GM12878 (cell line): Measurements from ENCODE around the gene NUDT1. TPM values are rescaled to one million over a fixed set of nuclear protein-coding genes. Genes with fewer than 3 reads are reported as not detected.

ENCODE experiments used
- ATAC-seq: fragments of 200-7000 bp; cut with Tn5 transposase; 3 replicates; pipeline ENCODE4 v1.9.1; 2020; ENCODE audit warnings: mild to moderate bottlenecking, moderate library complexity
- BruUV-seq: library from RNA; stranded (reverse); fragments of 400-500 nt; replicated peaks from 2 replicates; lab custom pipeline; 2021; lab: Mats Ljungman, UMichigan
- CTCF ChIA-PET: fragments of 300-600 bp; sonication (Branson Sonifier 250); formaldehyde crosslinking; extraction: SDS; loops from one replicate; lab custom pipeline; 2021; ENCODE audit warnings: inconsistent platforms; lab: Yijun Ruan, JAX
- POLR2A ChIA-PET: fragments of 350-600 bp; formaldehyde crosslinking; extraction: SDS; loops from one replicate; lab custom pipeline; 2021; ENCODE audit warnings: inconsistent platforms; lab: Charles Lee
- RAD21 ChIA-PET: fragments of 300-600 bp; sonication (Branson Sonifier 250); formaldehyde crosslinking; loops from one replicate; lab custom pipeline; 2023; ENCODE audit warnings: antibody characterized with exemption; ENCODE audit not compliant: unreplicated experiment; lab: Charles Lee
- SMC1A ChIA-PET: fragments of 300-600 bp; sonication (Branson Sonifier 250); formaldehyde crosslinking; loops from one replicate; lab custom pipeline; 2023; ENCODE audit not compliant: unreplicated experiment, uncharacterized antibody; lab: Charles Lee
- DNase-seq: peaks from one replicate; pipeline ENCODE4 v3.0.0-alpha.2; 2011; ENCODE audit warnings: low read depth, low spot score
- FAIRE-seq: peaks from 3 replicates; lab custom pipeline; 2011; peaks lifted over from hg19 to GRCh38; lab: Jason Lieb, UNC
- H2AFZ ChIP-seq: 2 replicates; pipeline ENCODE4 v1.6.0; 2011; ENCODE audit warnings: low read depth, low read length, control low read depth; ENCODE audit not compliant: control insufficient read depth
- H3K27ac ChIP-seq: 2 replicates; pipeline ENCODE4 v1.5.1; 2011; ENCODE audit warnings: control low read depth; ENCODE audit not compliant: control insufficient read depth, insufficient read depth
- H3K27me3 ChIP-seq, 2 experiments: replicated peaks in 1 of 2; 2 replicates each; pipeline versions ENCODE4 v1.6.0 to v1.6.1; 2011; ENCODE audit warnings: low read length in 1 of 2; ENCODE audit not compliant: control insufficient read depth in 2 of 2, insufficient read depth in 2 of 2
- H3K36me3 ChIP-seq, 2 experiments: 2 replicates each; pipeline ENCODE4 v1.5.1; 2011; ENCODE audit warnings: low read length in 1 of 2; ENCODE audit not compliant: control insufficient read depth in 2 of 2, insufficient read depth in 2 of 2
- H3K4me1 ChIP-seq: 2 replicates; pipeline ENCODE4 v1.6.1; 2011; ENCODE audit warnings: mild to moderate bottlenecking, low read length, moderate library complexity, mixed read lengths; ENCODE audit not compliant: control insufficient read depth, insufficient read depth
- H3K4me2 ChIP-seq: 2 replicates; pipeline ENCODE4 v1.6.0; 2011; ENCODE audit warnings: control low read depth; ENCODE audit not compliant: control insufficient read depth, insufficient read depth
- H3K4me3 ChIP-seq: fragments of 200-600 bp; sonication (generic); 2 replicates; pipeline ENCODE4 v1.5.1; 2016
- H3K79me2 ChIP-seq: 2 replicates; pipeline ENCODE4 v1.6.0; 2011; ENCODE audit warnings: low read length; ENCODE audit not compliant: control insufficient read depth, insufficient read depth
- H3K9ac ChIP-seq: 2 replicates; pipeline ENCODE4 v1.8.0; 2011; ENCODE audit warnings: low read length, control low read depth, mixed read lengths; ENCODE audit not compliant: control insufficient read depth, insufficient read depth
- H3K9me3 ChIP-seq: replicated peaks from 3 replicates; pipeline ENCODE4 v1.5.1; 2011; ENCODE audit warnings: mild to moderate bottlenecking, low read length; ENCODE audit not compliant: control insufficient read depth, insufficient read depth
- H4K20me1 ChIP-seq: 2 replicates; pipeline ENCODE4 v1.6.0; 2011; ENCODE audit not compliant: control insufficient read depth, insufficient read depth
- CREM ChIP-seq: IDR thresholded peaks from 2 replicates; pipeline ENCODE4 v1.6.1; 2014; ENCODE audit warnings: antibody characterized with exemption, low read depth
- EED ChIP-seq: sonication (generic); IDR thresholded peaks from 2 replicates; pipeline ENCODE4 v1.6.1; 2016; ENCODE audit warnings: antibody characterized with exemption, low read depth
- EGR1 ChIP-seq, 2 experiments: IDR thresholded peaks; 1 replicate in 1 of 2; 2 replicates in 1 of 2; pipeline ENCODE4 v1.6.1; 2011 to 2012; ENCODE audit warnings: low read depth in 2 of 2, low read length in 2 of 2, borderline replicate concordance in 1 of 2, mild to moderate bottlenecking in 1 of 2, moderate library complexity in 1 of 2
- EP300 ChIP-seq, 2 experiments: fragments of 150-350 bp in 1 of 2; IDR thresholded peaks; 2 replicates each; pipeline ENCODE4 v1.6.1; 2011 to 2012; ENCODE audit warnings: low read depth in 2 of 2, low read length in 2 of 2, borderline replicate concordance in 1 of 2, improper control_type of control experiment in 1 of 2, inconsistent platforms in 1 of 2; ENCODE audit not compliant: control insufficient read depth in 1 of 2
- KLF5 ChIP-seq: fragments of 450-650 bp; IDR thresholded peaks from 2 replicates; pipeline ENCODE4 v1.6.1; 2014; ENCODE audit warnings: mild to moderate bottlenecking; ENCODE audit not compliant: partially characterized antibody
- MEF2A ChIP-seq: IDR thresholded peaks from 2 replicates; pipeline ENCODE4 v1.6.1; 2011; ENCODE audit warnings: low read depth, mild to moderate bottlenecking, low read length, moderate library complexity; ENCODE audit not compliant: insufficient read depth
- MTA3 ChIP-seq: IDR thresholded peaks from 2 replicates; pipeline ENCODE4 v1.6.1; 2012; ENCODE audit warnings: low read length, inconsistent platforms, borderline replicate concordance
- PAX5 ChIP-seq: IDR thresholded peaks from 2 replicates; pipeline ENCODE4 v1.6.1; 2011; ENCODE audit warnings: low read depth, low read length, borderline replicate concordance
- RFX5 ChIP-seq: IDR thresholded peaks from 2 replicates; pipeline ENCODE4 v1.6.1; 2011; ENCODE audit warnings: low read depth, low read length, improper control_type of control experiment
- SREBF1 ChIP-seq: IDR thresholded peaks from 2 replicates; pipeline ENCODE4 v1.6.1; 2012; ENCODE audit warnings: mild to moderate bottlenecking, low read length
- WGBS: methylation state at CpG from one replicate; pipeline ENCODE4 v1.1.6; 2016; ENCODE audit warnings: low lambda C conversion rate; ENCODE audit not compliant: insufficient replicate concordance, insufficient coverage; ENCODE audit errors: missing lambda C conversion rate; 5-methylcytosine and 5-hydroxymethylcytosine counted together
- in situ Hi-C: fragments of 300-500 bp; cut with MboI; formaldehyde crosslinking; loops from 9 replicates; pipeline ENCODE4 v1.14.3; 2018; ENCODE audit warnings: mixed read lengths
- intact Hi-C: fragments of 100-400 bp; cut with micrococcal nuclease; formaldehyde crosslinking; loops from one replicate; pipeline ENCODE4 v1.14.2; 2022; ENCODE audit not compliant: unreplicated experiment
- polyA plus RNA-seq, 11 experiments: library from polyadenylated mRNA; depleted of rRNA in 4 of 11; unstranded in 6 of 11; stranded (reverse) in 5 of 11; fragments of >200 nt; fragmentation: Nextera tagmentation in 4 of 11; fragmentation: Illumina TruSeq in 1 of 11; extraction: Ambion mirVana in 4 of 11; extraction: Trizol in 1 of 11; gene quantifications; 1 replicate in 1 of 11; 2 replicates in 10 of 11; pipeline versions ENCODE4 v1.2.1 to v1.2.3, GENCODE V29; 2011 to 2016; ENCODE audit warnings: inconsistent platforms in 2 of 11, missing spikeins in 2 of 11, low read depth in 1 of 11
- total RNA-seq, 4 experiments: library from RNA; depleted of rRNA in 3 of 4; stranded (reverse); fragments of >200 nt in 3 of 4; fragmentation: Illumina TruSeq in 1 of 4; extraction: Trizol in 1 of 4; gene quantifications; 2 replicates each; pipeline versions ENCODE4 v1.2.1 to v1.2.3, GENCODE V29; 2013 to 2021
- TF ChIP-seq, protein P1 (sequence below), 3 experiments: IDR thresholded peaks in 2 of 3; conservative IDR thresholded peaks in 1 of 3; 2 replicates each; pipeline ENCODE4 v1.5.1; 2011; ENCODE audit warnings: low read depth in 3 of 3, low read length in 3 of 3, mild to moderate bottlenecking in 3 of 3, control low read depth in 2 of 3, moderate library complexity in 2 of 3, inconsistent platforms in 1 of 3, mixed read lengths in 1 of 3; ENCODE audit not compliant: control insufficient read depth in 2 of 3, insufficient read depth in 1 of 3; ENCODE audit errors: extremely low read depth in 1 of 3
- TF ChIP-seq, protein P2 (sequence below): IDR thresholded peaks from 2 replicates; pipeline ENCODE4 v1.6.1; 2011; ENCODE audit warnings: mild to moderate bottlenecking, low read depth, low read length, moderate library complexity; ENCODE audit not compliant: insufficient replicate concordance
- TF ChIP-seq, protein P3 (sequence below): fragments of 450-650 bp; IDR thresholded peaks from 2 replicates; pipeline ENCODE4 v1.6.1; 2017; ENCODE audit warnings: low read depth, mild to moderate bottlenecking, moderate library complexity
- TF ChIP-seq, protein P4 (sequence below): IDR thresholded peaks from 2 replicates; pipeline ENCODE4 v1.6.1; 2012; ENCODE audit warnings: low read depth, low read length, improper control_type of control experiment

The NUDT1 gene
- total and polyA plus RNA-seq, 10 of the 15 experiments (the other 5 are each of a cell fraction or from before 2014, with no cell fraction given) = 7.7 to 122 (median 59.2) TPM

DNA sequence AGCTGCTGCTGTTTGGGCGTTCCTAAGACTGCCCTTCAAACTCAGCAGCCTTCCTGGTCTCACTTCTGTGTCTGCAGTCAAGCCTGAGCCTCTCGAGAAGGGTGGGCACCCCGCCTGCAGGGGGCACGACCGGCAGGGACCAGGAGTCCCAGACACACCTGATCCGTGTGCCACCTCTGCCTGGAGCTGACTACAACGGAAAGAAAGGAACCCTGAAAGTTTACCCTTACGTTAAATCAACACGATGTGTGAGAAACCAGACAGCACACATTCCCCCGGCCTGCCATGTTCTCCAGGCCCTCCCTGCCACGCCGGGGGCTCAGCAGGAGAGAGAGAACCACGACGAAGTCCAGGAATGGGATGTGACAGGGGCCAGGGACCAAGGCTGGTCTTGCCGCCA is 14.3 kb upstream of the NUDT1 start:
- intact Hi-C loops (no loop called here), in situ Hi-C loops (no loop called here)
- H4K20me1 ChIP-seq = peaks cover 2% of the 10 kb centered on the region; the same call in 1 of the 2 replicates
- H3K79me2 ChIP-seq = peaks cover 29% of the 10 kb centered on the region
- BruUV-seq = no TSS peak
- ATAC-seq = no peak
- H3K4me1 ChIP-seq = no peaks in the 10 kb centered on the region
- no peaks in the 10 kb centered on the region for H3K9me3 ChIP-seq
- 95% methylated on average over 15 of the region's 15 CpGs for WGBS
- H3K4me2 ChIP-seq = no peak overlapping the region
- no peak for DNase-seq
- ChIA-PET RAD21 (no interaction called here), CTCF (no interaction called here), POLR2A (interaction anchor here (1.0 kb wide), 1 partner anchor 10 kb away, joined by 3 read pairs; no protein-coding TSS in a partner anchor), SMC1A (no interaction called here)
- TF ChIP-seq PAX5 = no peak
- no peak for TF ChIP-seq KLF5
- no peak for TF ChIP-seq SREBF1
- TF ChIP-seq, protein P1, sequence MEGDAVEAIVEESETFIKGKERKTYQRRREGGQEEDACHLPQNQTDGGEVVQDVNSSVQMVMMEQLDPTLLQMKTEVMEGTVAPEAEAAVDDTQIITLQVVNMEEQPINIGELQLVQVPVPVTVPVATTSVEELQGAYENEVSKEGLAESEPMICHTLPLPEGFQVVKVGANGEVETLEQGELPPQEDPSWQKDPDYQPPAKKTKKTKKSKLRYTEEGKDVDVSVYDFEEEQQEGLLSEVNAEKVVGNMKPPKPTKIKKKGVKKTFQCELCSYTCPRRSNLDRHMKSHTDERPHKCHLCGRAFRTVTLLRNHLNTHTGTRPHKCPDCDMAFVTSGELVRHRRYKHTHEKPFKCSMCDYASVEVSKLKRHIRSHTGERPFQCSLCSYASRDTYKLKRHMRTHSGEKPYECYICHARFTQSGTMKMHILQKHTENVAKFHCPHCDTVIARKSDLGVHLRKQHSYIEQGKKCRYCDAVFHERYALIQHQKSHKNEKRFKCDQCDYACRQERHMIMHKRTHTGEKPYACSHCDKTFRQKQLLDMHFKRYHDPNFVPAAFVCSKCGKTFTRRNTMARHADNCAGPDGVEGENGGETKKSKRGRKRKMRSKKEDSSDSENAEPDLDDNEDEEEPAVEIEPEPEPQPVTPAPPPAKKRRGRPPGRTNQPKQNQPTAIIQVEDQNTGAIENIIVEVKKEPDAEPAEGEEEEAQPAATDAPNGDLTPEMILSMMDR (IDR thresholded peaks at IDR 0.05 in 2 of 3, conservative IDR thresholded peaks at IDR 0.05 in 1 of 3; ENCODE audit: control insufficient read depth in 2 of 3, extremely low read depth in 1 of 3, insufficient read depth in 1 of 3, low read depth in 3 of 3, low read length in 3 of 3) = no peak
- TF ChIP-seq EP300 (IDR thresholded peaks at IDR 0.05; ENCODE audit: borderline replicate concordance in 1 of 2, control insufficient read depth in 1 of 2, low read depth in 2 of 2, low read length in 2 of 2) = no peak
- TF ChIP-seq EED = no peak
- TF ChIP-seq CREM = no peak
- TF ChIP-seq, protein P2, sequence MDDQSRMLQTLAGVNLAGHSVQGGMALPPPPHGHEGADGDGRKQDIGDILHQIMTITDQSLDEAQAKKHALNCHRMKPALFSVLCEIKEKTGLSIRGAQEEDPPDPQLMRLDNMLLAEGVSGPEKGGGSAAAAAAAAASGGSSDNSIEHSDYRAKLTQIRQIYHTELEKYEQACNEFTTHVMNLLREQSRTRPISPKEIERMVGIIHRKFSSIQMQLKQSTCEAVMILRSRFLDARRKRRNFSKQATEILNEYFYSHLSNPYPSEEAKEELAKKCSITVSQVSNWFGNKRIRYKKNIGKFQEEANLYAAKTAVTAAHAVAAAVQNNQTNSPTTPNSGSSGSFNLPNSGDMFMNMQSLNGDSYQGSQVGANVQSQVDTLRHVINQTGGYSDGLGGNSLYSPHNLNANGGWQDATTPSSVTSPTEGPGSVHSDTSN = no peak
- no peak for TF ChIP-seq MTA3
- TF ChIP-seq, protein P3, sequence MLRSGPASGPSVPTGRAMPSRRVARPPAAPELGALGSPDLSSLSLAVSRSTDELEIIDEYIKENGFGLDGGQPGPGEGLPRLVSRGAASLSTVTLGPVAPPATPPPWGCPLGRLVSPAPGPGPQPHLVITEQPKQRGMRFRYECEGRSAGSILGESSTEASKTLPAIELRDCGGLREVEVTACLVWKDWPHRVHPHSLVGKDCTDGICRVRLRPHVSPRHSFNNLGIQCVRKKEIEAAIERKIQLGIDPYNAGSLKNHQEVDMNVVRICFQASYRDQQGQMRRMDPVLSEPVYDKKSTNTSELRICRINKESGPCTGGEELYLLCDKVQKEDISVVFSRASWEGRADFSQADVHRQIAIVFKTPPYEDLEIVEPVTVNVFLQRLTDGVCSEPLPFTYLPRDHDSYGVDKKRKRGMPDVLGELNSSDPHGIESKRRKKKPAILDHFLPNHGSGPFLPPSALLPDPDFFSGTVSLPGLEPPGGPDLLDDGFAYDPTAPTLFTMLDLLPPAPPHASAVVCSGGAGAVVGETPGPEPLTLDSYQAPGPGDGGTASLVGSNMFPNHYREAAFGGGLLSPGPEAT = no peak
- TF ChIP-seq EGR1 (IDR thresholded peaks at IDR 0.05; ENCODE audit: borderline replicate concordance in 1 of 2, low read depth in 2 of 2, low read length in 2 of 2) = no peak
- no peak for TF ChIP-seq RFX5
- TF ChIP-seq MEF2A = no peak
- TF ChIP-seq, protein P4, sequence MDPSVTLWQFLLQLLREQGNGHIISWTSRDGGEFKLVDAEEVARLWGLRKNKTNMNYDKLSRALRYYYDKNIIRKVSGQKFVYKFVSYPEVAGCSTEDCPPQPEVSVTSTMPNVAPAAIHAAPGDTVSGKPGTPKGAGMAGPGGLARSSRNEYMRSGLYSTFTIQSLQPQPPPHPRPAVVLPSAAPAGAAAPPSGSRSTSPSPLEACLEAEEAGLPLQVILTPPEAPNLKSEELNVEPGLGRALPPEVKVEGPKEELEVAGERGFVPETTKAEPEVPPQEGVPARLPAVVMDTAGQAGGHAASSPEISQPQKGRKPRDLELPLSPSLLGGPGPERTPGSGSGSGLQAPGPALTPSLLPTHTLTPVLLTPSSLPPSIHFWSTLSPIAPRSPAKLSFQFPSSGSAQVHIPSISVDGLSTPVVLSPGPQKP = no peak
- no peak for FAIRE-seq
- no peak overlapping the region for H3K9ac ChIP-seq
- no peak overlapping the region for H2AFZ ChIP-seq
- no peaks in the 10 kb centered on the region for H3K27me3 ChIP-seq
- H3K4me3 ChIP-seq = no peak overlapping the region
- H3K36me3 ChIP-seq = peaks cover 8 to 31% of the 10 kb centered on the region in 2 experiments; a peak in 3 of 4 replicates
- H3K27ac ChIP-seq = no peak overlapping the region
